Activated CD4-positive, alpha-beta T cell treated with anti-CD3 and anti-CD28 coated beads, Interleukin-2, Interleukin-6, amounts not matched to agents 100 ng/mL and 50 ng/mL, durations not matched to agents 16 hours and 8 hours (primary cell): Measurements from ENCODE around the gene PAPLN.

Source experiments
- DNase-seq: peaks from one replicate; pipeline ENCODE4 v3.0.0-alpha.2; 2020

Gene PAPLN

DNA sequence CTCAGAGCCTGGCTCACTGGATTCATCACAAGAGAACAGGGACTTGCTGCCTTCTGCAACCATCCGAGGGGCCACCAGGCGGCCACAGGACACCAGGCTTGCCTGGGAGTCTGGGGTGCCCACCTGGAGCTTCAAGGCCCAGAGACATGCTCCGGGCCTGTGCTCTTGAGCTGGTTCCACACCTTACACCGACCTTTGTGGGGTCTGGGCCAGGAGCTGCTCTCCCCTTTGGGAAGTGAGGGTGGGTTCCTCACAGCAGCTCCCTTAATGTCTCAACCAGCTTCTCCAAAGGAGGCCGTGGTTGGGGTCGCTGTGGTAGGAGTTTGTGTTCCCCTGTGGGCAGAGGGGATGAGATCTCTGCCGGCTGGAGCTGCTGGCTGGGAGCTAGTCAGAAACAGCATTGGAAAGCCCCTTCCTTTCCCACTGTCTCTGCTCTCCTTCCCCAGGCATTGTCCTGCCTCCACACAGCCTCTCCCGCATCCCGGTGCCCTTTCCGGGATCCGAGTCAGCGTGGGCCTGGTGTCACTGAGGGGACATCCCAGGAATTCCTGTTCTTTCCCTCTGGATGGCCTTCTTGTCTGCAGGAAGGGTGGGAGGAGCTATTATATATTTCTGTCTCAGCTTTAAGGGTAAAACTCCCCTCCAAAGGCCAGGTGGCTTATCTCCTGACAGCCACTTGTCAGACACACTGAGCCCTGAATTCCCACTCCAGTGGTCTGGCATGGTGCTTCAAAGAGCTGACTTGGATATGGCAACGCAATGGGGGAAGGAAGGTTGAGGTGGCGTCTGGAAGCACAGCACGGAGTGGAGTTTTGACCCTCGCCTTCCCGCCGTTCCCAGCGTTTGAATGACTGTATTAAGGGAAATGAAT is 5.1 kb upstream of the PAPLN start:
- DNase-seq: no peak

GRCh38 chr14:73232984-73233383 is 4.3 kb upstream of the PAPLN start:
- no peak for DNase-seq

- DNase-seq: no peak
Measured at GRCh38 chr14:73233564-73233963, 3.7 kb upstream of the PAPLN start.

- no peak for DNase-seq
Measured at GRCh38 chr14:73234029-73234428, 3.3 kb upstream of the PAPLN start.

GRCh38 chr14:73234586-73235394 is 2.5 kb upstream of the PAPLN start:
- no peak for DNase-seq

DNA sequence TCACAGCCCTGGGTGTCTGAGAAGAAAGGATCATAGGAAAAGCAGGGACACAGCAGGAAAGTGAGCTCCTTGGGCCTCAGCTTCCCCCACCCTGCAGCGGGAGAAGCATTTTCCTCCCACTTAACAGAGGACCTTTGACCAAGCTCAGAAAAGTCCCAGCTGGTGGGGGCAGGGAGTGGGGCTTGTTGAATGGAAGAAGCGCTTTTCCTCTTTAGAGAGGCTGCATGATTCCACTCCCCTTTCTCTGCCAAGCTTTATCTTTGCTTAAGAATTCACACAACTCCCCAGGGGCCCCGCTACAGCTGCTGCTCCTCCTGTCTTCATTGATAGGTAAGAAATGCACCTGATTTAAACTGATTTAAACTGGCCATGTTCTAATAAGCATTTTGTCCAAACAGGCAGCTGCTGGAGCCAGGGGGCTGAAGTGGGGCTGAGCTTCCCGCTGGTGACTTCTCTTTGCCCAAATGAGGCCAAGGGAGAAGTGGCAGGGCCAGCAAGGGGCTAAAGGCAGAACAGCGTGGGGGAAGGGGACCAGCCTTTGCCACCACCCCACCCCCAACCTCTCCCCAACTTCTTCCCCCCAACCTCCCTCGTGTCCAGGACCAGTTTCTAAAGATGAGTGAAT is 1.7 kb upstream of the PAPLN start:
- DNase-seq: no peak

DNA sequence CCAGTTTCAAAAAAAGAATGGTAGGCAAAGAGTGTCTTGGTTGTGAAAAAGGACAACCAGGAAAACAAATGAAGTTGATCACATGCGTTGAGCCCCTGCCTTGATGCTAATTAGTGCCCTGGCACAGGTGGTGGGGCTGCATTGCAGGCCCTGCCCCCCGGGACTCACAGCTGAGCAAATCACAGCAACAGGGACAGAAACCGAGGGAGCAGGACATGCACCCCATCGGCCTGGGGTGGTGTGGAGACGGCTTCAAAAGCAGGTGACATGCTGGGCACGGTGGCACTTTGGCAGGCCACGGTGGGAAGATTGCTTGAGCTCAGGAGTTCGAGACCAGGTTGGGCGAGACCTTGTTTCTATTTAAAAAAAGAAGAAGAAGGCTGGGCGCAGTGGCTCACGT is 1.1 kb upstream of the PAPLN start:
- DNase-seq: no peak

- no peak for DNase-seq
Measured at GRCh38 chr14:73236752-73237218, 521 bp upstream of the PAPLN start.

DNA sequence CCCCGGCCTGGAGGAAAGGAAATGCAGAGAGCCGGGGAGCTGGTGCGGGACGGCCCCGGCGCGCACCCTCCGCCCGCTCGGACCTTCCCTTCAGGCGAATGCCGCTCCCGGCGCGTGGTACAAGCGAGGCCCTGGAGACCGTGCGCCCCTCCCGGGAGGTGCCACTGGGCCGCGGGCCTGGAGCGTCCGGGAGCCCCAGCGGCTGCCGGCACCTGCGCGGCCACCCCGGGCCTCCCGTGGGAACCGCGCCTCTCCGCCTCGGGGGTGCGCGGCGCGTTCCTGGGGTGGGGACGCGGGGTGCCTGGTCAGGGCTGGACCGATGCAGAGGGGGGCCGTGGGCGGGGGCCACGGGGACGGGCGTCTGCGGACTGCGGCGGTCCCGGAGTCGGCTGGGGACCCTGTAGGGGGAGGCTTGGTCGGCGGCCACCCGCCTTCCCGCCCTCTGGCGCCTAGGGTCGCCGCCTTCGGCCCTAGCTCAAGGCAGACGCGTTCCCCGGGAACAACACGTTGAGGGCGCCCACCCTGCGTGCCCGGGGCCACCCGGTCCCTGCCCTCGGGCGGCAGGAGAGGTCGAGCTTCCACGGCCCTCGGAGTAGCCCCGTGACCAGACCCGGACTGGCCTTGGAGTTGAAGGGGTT is 599 bp downstream of the PAPLN start:
- no peak for DNase-seq

GRCh38 chr14:73238424-73238852 is 1.1 kb downstream of the PAPLN start:
- no peak for DNase-seq

GRCh38 chr14:73238941-73239340 is 1.6 kb downstream of the PAPLN start:
- DNase-seq: no peak

DNA sequence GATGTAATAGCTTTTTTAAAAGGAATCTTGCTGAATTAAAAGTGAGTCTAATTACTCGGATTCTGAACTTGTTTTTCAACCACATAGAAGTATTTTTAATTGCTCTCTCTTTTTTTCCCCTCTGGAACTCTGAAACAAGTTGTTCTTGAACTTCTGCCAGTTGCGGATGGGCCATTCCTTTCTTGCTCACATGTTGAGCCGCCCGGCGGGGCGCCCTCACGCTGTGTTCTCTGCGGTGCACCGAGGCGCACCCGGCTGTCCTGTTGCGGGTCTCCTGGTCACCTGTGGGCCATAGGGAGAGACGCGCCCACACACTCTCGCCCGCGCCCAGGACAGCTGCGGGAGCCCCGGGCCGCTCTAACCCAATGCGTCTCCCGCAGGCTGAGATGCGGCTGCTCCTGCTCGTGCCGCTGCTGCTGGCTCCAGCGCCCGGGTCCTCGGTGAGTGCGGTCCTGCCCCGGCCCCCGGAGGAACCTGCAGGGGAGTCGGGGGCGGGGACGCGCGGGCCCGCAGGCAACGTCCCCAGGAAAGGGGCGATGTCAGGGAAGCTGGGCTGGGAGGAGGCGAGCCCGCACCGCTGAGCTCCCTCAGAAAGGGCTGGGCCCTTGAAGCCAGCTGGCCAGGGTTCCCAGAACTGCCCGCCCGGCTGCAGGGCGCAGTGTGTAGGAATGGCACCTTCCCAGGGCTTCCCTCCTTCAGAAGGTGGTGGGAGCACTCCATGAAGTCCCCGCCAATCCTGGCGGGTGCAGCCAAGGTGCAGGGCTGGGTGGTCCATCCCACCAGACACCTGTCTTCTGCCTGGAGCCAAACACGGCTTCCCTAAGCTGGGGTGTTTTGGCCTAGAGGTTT is 2.3 kb downstream of the PAPLN start:
- DNase-seq: no peak

DNA sequence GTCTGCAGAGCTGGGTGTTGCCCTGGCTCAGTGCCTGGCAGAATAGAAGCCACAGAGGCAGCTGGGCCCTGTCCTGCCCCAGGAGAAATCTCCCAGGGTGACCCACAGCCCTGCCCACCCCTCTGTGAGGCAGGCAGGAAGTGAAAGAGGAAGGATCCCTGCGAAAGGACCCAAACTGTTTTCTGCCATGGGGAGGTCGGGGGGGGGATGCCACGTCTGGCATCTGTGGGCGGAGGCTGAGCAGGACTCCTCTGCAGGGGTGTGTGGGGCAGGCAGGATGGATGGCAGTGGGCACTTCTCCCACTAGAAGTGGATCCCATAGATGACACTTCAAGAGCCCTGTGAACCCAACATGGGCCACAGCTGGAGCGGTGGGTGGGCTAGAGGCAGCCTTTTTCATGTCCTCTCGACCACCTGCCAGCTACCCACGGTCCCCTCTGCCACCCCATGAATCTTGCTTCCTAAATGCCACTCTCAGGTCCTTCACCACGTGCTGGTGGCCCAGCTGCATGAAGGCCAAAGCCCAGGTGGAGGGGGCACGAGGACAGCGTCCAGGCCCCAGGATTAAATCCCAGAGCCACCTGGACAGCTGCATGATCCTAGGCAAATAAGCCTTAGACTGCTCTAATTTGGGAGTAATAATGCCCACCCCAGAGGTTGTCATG is 3.6 kb downstream of the PAPLN start:
- DNase-seq: no peak

DNA sequence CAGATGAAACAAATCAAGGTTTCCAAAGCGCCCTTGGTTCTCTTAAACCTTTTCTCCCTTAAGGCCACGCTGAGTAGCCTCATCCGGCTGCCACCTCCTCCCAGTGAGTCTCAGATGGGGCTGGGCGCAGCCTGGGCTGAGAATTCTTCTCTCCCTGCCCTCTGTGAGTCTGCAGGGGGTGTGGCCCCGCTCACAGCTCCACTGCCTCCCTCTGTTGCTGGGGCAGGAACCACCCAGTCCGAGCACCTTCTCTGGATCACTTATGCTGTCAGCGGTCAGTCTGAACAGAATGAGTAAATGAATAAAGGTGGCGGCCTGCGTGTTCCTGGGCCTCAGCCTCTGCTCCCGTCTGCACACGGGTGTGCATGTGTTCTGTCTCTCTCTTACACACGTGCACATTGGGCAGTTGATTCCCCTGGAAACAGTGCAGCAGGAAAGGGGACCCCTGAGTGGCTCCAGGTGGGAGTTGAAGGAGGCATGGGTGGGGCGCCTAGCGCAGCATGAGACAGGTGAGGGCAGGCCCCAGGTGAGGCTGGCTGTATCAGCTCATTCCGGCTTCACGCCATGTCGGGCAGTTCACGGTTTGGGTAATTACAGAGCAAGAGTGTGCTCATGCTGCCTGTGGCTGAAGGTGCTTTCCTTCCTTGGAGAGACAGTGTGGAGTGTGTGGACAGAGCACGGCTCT is 4.3 kb downstream of the PAPLN start:
- no peak for DNase-seq

GRCh38 chr14:73242357-73242901 is 5.1 kb downstream of the PAPLN start:
- peak; percentile 23 for DNase-seq

DNA sequence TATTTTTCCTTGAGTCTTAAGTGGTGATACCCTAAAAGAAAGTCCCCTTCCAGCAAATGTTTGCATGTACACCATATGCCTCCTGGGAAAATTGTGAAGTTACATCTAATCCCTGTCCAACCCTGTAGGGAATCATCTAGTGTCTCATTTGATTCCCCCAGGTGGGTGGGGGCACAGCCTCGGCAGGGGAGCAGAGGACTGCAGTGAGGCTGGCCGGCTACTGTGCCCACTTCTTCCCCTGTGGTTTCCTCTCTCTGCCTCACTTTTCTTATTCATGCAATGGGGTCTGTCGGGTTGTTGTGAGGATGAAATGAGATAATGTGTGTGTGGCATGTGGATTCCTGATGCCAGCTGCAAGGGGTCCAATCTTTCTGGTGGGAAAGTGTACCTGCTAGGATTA is 6.0 kb downstream of the PAPLN start:
- DNase-seq: no peak

DNA sequence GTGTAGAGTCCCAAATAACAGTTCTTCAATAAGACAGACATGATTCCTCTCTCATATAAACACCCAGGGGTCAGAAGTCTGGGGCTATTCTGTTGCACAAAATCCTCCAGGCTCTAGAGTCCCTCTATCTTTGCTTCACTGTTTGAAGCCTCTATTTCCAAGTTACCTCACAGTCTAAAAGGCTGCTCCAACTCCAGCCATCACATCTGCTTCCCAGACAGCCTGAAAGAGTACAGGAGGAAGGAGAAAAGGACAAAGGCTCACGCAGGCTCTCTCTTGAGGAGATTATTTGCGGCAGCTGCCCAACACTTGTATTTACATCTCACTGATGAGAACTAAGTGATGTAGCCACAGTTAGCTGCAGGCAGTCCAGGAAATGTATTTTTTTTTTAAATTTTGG is 6.4 kb downstream of the PAPLN start:
- no peak for DNase-seq

- no peak for DNase-seq
Measured at GRCh38 chr14:73244541-73245290, 7.4 kb downstream of the PAPLN start.

GRCh38 chr14:73245480-73246325 is 8.4 kb downstream of the PAPLN start:
- peak; percentile 54 for DNase-seq
